HG03521 (cell line): ENCODE data around the gene RPRD1B.

Experiments used
- ATAC-seq: cut with Tn5 transposase; IDR thresholded peaks from one replicate; pipeline ENCODE4 v1.9.1; 2021; ENCODE audit warnings: mild to moderate bottlenecking, moderate library complexity; ENCODE audit not compliant: unreplicated experiment

The RPRD1B gene

GRCh38 chr20:38132910-38133501 is 99.5 kb downstream of the RPRD1B start:
- ATAC-seq: no peak

DNA sequence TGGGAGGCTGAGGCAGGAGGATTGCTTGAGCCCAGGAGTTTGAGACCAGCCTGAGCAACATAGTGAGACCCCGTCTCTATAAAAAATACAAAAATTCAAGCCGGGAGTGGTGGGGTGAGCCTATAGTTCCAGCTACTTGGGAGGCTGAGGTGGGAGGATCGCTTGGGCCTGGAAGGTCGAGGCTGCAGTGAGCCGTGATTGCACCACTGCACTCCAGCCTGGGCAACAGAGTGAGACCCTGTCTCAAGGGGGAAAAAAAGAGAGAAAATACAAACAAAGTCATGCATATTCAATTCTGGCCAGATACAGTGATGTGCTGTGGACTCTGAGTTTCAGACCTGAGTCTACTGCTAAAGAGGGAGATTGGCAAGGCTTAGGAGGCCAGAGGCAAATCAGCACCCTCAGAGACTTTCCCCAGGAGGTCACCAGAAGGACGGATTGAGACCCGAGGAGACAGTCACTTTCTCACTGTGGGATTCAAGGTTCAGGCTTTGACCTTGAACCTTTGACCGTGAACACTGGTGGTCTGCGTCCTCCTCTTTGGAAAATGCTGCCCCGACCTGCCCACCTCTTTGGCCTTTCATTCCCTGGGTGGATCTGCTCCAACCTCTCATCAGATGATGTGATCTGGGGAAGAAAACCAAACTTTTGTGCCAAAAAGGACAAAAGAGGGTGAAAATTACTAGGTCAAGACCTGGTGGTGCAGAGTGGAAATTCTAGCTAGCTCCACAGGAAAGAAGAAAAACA is 100.3 kb downstream of the RPRD1B start:
- ATAC-seq: no peak

- ATAC-seq: no peak
Measured at GRCh38 chr20:38134427-38135270, 101.1 kb downstream of the RPRD1B start.

DNA sequence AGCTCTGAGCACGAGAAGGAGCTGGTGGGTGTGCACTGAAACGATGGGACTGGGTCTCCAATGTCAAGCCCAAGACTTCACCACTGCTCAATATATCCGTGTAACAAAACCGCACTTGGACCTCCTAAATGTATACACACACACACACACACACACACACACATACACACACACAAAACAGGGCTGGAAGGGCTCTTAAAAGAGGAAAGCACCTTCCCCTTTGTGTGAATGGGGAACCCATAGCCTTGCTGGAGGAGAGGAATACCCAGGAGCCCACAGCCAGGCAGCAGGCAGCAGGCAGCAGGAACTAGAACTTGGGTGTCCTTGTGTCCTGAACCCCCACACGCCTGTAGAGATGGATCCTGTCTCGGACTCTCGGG is 101.7 kb downstream of the RPRD1B start:
- ATAC-seq: no peak

DNA sequence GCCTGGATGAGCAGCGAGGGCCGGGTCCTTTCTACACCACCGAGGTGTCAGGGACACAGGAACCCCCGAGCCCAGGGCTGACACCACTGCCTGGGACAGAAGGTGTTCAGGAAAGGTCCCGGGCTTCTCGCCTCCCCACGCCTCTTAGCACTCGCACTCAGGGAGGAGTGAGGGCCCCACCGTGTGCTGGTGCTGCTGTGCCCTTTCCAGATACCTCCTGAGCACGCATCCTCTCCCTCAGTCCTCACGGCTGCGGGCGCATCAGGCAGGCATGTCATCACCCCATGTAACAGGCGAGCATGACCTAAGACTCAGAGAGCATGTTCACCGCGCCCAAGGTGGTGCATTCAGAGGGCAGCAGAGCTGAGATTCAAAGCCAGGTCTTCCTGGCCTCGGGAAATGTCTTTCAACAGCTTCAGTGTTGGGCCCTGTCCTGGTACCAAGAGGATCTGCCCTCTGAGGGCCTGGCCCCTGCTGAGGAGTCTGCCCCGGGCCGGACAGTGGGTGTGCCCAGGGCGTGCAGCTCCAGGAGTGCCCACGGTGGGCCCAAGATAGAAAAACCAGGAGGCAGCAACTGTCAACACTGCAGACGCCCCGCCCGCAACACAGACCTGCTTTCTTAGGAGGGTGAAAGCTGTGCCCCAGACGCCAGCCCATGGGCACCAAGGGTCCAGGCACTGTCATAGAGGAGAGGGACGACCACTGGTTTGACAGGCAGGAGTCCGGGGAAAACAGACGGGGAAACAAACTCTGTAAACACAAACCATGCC is 102.3 kb downstream of the RPRD1B start:
- no peak for ATAC-seq

- no peak for ATAC-seq
Measured at GRCh38 chr20:38136421-38137245, 103.1 kb downstream of the RPRD1B start.

DNA sequence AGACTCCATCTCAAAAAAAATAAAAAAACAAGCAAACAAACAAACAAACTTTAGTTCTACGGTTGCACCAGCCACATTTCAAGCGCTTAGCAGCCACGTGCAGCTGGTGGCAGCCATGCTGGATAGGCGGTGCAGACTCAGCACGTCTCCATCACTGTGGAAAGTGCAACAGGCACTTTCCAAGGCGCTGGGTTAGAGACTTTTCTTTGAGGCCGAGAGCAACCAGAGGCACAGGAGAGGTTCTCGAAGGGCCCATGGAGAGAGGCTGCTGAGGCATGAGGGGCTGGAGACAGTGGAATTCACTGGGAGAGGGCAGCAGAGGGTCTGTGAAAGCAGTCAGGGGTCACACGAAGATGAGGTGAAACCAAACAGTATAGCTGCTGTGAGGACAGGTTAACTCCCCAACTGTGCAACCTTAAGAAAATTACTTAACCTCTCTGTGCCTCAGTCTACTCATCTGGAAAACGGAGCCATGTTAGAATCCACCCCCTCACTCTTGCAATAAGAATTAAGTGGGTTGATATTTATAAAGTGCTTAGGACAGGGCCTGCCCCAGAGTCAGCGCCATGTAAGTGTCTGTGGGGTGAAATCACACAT is 104.0 kb downstream of the RPRD1B start:
- no peak for ATAC-seq

DNA sequence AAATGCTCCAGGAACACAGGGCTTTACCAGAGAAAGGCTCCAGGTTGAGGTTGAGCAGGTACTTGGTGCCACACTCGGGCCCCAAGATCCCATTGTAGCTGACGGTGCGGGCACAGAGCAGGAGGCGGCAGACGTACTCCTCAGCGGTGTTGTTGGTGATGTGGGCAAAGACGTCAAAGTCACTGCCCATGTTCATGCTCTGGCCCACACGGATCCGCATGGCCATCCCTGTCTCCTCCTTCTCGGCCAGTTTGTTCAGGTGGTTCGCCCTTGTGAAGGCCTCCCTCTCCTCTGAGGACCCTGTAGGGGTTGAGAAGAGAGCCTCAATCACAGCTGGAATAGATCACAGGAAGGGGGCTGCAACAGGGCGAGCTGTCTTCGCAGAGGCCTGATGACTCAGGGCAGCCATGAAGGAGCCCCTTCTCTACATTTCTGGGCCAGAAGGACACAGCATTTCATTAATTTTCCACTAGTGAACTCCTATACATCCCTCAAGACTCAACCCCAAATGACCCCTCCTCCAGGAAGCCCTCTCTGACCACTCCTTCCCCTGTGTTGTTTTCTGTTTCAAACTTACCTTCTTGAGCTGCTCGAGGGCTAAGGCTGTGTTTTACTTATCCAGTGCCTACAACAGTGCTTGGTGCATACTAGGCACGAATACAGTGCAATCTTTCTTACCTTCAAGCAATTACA is 104.7 kb downstream of the RPRD1B start:
- ATAC-seq: no peak

DNA sequence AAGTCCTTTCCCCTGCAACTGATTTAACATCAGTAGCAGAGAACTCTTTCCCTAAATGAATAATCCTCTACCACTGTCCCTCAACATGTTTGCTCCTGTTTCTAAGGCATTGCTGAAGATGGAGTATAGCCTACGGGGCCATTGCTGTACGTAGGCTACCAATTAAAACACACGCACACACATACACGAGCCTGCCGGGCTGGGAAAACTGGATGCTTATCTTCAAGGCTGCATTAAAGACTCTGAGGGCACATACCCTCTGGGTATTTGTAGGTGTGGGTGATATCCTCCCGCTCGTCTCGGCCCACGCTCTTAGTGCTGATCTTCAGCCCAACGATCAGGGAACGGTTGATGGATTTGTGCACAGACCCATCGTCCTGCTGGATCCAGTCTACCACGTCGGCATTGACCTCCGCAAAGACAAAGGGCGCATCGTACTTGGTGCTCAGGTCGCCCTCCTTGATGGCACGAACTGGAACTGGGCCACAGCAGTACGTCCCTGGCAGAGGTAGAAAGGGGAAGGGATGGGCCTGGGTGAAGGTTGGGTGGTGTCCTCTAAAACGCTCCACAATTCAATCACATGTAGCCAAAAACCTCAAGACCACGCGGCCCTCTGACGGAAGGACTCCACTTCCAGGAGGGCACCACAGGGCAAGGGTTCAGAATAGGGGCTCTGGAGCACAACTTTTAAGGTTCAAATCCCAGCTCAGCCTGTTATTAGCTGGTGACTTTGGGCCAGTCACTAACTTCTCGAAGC is 105.8 kb downstream of the RPRD1B start:
- ATAC-seq: no peak

- no peak for ATAC-seq
Measured at GRCh38 chr20:38139977-38140753, 106.6 kb downstream of the RPRD1B start.

DNA sequence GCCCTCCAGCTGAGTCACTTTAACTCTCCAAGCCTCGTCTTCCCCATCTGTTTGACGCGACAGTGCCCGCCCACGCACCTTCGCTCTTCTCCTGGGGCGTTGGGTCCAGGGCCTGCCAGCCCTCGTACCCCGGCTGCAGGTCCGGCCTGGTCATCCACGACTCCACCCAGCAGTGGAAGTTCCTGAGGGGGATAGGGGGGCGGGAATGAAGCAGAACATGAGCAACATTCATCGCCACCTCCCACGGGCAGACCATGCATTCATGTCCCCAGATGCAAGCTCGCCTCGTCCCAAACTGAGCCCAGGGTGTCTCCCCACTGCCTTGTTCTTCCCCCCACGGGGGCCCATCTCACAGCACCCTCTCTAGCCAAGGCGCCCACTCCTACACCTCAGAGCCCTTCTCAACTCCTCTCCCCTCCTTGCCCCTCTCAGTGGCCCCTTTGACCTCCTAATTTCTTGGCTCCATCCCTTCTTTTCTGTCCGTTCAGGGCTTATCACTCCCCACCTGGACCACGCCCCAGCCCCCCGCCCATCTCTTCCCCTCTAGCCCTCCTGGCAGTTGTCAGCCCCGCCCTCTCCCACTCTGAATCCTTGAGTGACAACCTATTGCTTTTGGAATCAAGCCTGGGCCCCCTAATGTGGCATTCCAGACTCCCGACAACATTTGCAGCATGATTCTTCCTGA is 107.8 kb downstream of the RPRD1B start:
- no peak for ATAC-seq
